ENCODE measurements around the gene PHF19.

DNA sequence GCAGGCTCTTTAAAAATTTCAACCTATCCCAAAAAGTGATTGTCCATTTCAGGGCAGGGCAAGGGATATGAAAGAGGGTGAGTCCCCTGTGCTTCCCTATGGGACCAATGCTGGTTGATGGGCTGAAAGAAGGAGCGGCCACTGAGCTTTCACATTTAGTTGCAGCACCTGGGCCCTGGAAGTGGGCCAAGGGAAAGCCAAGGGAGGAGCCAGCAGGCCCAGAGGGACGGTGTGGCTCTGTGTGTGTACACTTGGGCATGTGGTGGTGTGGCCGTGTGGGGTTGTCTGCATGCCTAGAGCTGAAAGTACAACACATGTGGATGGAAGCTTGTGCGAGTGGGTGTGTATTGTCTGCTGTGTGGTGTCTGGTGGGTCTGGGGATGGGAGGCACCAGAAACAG, 20.3 kb downstream of the PHF19 start:
- no peak for TF ChIP-seq CTCF (IDR thresholded peaks at IDR 0.05)
- TF ChIP-seq ZFX (IDR thresholded peaks at IDR 0.05; ENCODE audit: borderline replicate concordance), result no peak

All from 22Rv1 (cell line).